CD4-positive, alpha-beta T cell (primary cell): ENCODE results near the gene USF2. TPM values are rescaled to one million over a fixed set of nuclear protein-coding genes. Genes with fewer than 3 reads are reported as not detected.

Source experiments
- ATAC-seq: fragments of 200-7000 bp; cut with Tn5 transposase; one replicate; pipeline ENCODE4 v1.10.0; 2022; ENCODE audit warnings: mild to moderate bottlenecking; ENCODE audit not compliant: poor library complexity
- CTCF ChIA-PET: fragments of 350-600 bp; sonication (Branson Sonifier 250); formaldehyde crosslinking; loops from one replicate; lab custom pipeline; 2021; ENCODE audit warnings: antibody characterized with exemption, inconsistent platforms; lab: Charles Lee
- POLR2A ChIA-PET: fragments of 350-600 bp; sonication (Branson Sonifier 250); formaldehyde crosslinking; loops from one replicate; lab custom pipeline; 2021; ENCODE audit warnings: antibody characterized with exemption, inconsistent platforms; lab: Charles Lee
- DNase-seq, 14 experiments: peaks; one replicate each; pipeline ENCODE4 v3.0.0-alpha.2; 2013 to 2020; ENCODE audit warnings: mixed read lengths in 2 of 14
- H3K27ac ChIP-seq, 2 donors: one replicate each; pipeline versions ENCODE4 v1.5.1 to v1.7.0; 2013; ENCODE audit warnings: low read length in 2 of 2, low read depth in 1 of 2, mild to moderate bottlenecking in 1 of 2
- H3K27me3 ChIP-seq, 2 experiments: 1 replicate in 1 of 2; 2 replicates in 1 of 2; pipeline versions ENCODE4 v1.6.1 to v1.7.0; 2013; ENCODE audit warnings: low read length in 2 of 2, control low read depth in 1 of 2, mild to moderate bottlenecking in 1 of 2, moderate library complexity in 1 of 2; ENCODE audit not compliant: insufficient read depth in 2 of 2, control insufficient read depth in 1 of 2
- H3K36me3 ChIP-seq: one replicate; pipeline ENCODE4 v1.6.1; 2013; ENCODE audit warnings: low read length, control low read depth; ENCODE audit not compliant: insufficient read depth
- H3K4me1 ChIP-seq: one replicate; pipeline ENCODE4 v1.6.1; 2013; ENCODE audit warnings: low read length, control low read depth; ENCODE audit not compliant: insufficient read depth
- H3K4me3 ChIP-seq: one replicate; pipeline ENCODE4 v1.5.1; 2013; ENCODE audit warnings: mild to moderate bottlenecking, low read length, moderate library complexity
- H3K9me3 ChIP-seq, 2 experiments: 1 replicate in 1 of 2; 2 replicates in 1 of 2; pipeline versions ENCODE4 v1.6.1 to v1.7.0; 2013; ENCODE audit warnings: low read length in 2 of 2, mild to moderate bottlenecking in 2 of 2, control low read depth in 1 of 2, moderate library complexity in 1 of 2; ENCODE audit not compliant: control insufficient read depth in 1 of 2, insufficient read depth in 1 of 2
- H3K27ac Mint-ChIP-seq: one replicate; pipeline ENCODE4 v1.8.0; 2020; ENCODE audit warnings: mixed read lengths
- H3K27me3 Mint-ChIP-seq: one replicate; pipeline ENCODE4 v1.8.0; 2021; ENCODE audit warnings: mixed read lengths
- H3K36me3 Mint-ChIP-seq: one replicate; pipeline ENCODE4 v1.8.0; 2021; ENCODE audit warnings: low read depth, mixed read lengths
- H3K4me1 Mint-ChIP-seq: one replicate; pipeline ENCODE4 v1.8.0; 2021; ENCODE audit warnings: low read depth, mixed read lengths
- H3K4me3 Mint-ChIP-seq: one replicate; pipeline ENCODE4 v1.8.0; 2020; ENCODE audit warnings: mild to moderate bottlenecking, mixed read lengths
- H3K9me3 Mint-ChIP-seq: one replicate; pipeline ENCODE4 v1.8.0; 2020; ENCODE audit warnings: mixed read lengths
- intact Hi-C, 2 experiments: fragments of 100-400 bp; cut with DNase I in 1 of 2; cut with micrococcal nuclease in 1 of 2; formaldehyde crosslinking; loops; one replicate each; pipeline versions ENCODE4 v1.15.1 to v1.9.0; 2023 to 2025; cut with DNase I, micrococcal nuclease
- total RNA-seq, 174 experiments: library from RNA in 2 of 174; stranded (reverse) in 2 of 174; gene quantifications; one replicate each; pipeline ENCODE4 v1.2.3 and lab custom pipeline; 2021 to 2026
- TF ChIP-seq, protein P1 (sequence below): fragments of 200-600 bp; IDR thresholded peaks from one replicate; pipeline ENCODE4 v1.8.0; 2022; ENCODE audit warnings: antibody characterized with exemption, mild to moderate bottlenecking

USF2 gene
- total RNA-seq, 2 experiments from 2014 or later = 335 to 344 TPM

GRCh38 chr19:35260694-35261304, 8.0 kb upstream of the USF2 start:
- H3K27ac Mint-ChIP-seq = peak overlapping the region; percentile 27
- H3K27me3 Mint-ChIP-seq = no peaks in the 10 kb centered on the region
- no peak overlapping the region for H3K4me3 Mint-ChIP-seq
- peaks cover 30% of the 10 kb centered on the region for H3K4me1 ChIP-seq
- peaks cover 8% of the 10 kb centered on the region for H3K36me3 ChIP-seq
- H3K36me3 Mint-ChIP-seq = peaks cover 14% of the 10 kb centered on the region
- ATAC-seq (no peak), DNase-seq (peak in 1 of 14 experiments; percentile 32)
- no peak overlapping the region for H3K4me3 ChIP-seq
- H3K9me3 ChIP-seq = no peaks in the 10 kb centered on the region
- peaks cover 29% of the 10 kb centered on the region for H3K4me1 Mint-ChIP-seq
- H3K27me3 ChIP-seq = no peaks in the 10 kb centered on the region
- TF ChIP-seq, protein P1, sequence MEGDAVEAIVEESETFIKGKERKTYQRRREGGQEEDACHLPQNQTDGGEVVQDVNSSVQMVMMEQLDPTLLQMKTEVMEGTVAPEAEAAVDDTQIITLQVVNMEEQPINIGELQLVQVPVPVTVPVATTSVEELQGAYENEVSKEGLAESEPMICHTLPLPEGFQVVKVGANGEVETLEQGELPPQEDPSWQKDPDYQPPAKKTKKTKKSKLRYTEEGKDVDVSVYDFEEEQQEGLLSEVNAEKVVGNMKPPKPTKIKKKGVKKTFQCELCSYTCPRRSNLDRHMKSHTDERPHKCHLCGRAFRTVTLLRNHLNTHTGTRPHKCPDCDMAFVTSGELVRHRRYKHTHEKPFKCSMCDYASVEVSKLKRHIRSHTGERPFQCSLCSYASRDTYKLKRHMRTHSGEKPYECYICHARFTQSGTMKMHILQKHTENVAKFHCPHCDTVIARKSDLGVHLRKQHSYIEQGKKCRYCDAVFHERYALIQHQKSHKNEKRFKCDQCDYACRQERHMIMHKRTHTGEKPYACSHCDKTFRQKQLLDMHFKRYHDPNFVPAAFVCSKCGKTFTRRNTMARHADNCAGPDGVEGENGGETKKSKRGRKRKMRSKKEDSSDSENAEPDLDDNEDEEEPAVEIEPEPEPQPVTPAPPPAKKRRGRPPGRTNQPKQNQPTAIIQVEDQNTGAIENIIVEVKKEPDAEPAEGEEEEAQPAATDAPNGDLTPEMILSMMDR = no peak
- intact Hi-C loops = loop anchor here (10.0 kb wide), 2 partner anchors 46 to 454 kb away; partner anchors contain the start of gene KMT2B (in 1 of the 2)
- CTCF ChIA-PET = interaction anchor here (1.4 kb wide), 1 partner anchor 107 kb away, joined by 4 read pairs; the partner anchor contains the start of gene FXYD5
- H3K27ac ChIP-seq = no peak overlapping the region
- H3K9me3 Mint-ChIP-seq = no peaks in the 10 kb centered on the region
- POLR2A ChIA-PET = interaction anchor here (1.0 to 1.1 kb wide), 2 partner anchors 49 to 50 kb away, joined by 3 read pairs; no protein-coding TSS in a partner anchor

DNA sequence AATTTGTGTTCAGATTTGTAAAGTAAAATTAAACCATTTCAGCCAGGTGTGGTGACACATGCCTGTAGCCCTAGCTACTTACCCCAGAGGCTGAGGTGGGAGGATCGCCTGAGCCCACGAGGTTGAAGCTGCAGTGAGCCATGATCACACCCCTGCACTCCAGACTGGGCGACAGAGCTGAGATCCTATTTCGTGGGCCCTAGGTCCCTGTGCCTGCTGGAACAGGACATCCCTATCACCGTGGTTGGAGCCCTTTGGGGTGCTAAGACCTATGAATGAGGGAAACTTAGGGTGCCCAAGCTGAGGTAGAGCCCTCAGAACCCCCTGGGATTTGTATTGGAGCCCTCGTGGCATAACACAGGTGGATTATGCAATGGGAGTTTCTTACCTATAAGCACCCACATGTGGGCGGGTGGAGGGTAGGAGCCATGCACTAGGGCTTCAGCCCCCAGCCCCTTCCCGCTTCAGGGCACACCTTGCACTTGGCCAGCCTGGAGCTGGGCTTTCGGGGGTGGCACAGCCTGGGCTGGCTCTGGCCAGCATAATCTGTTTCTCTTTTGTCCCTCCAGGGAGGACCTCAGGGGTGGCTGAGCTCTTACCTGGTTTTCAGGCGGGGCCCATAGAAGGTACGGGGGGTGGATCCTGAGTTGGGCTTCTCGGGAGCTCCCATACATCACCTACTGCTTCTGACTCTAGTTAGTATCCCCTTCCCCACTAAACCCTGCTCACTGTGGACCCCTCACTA, 7.2 kb upstream of the USF2 start:
- H3K27ac ChIP-seq = no peak overlapping the region
- H3K4me1 Mint-ChIP-seq = peaks cover 34% of the 10 kb centered on the region
- H3K4me1 ChIP-seq = peaks cover 37% of the 10 kb centered on the region
- TF ChIP-seq, protein P1 = no peak
- no peaks in the 10 kb centered on the region for H3K27me3 Mint-ChIP-seq
- H3K4me3 ChIP-seq = no peak overlapping the region
- intact Hi-C loops = loop anchor here (10.0 kb wide), 2 partner anchors 47 to 453 kb away; partner anchors contain the start of gene KMT2B (in 1 of the 2)
- peaks cover 12% of the 10 kb centered on the region for H3K36me3 ChIP-seq
- ChIA-PET POLR2A (interaction anchor here (1.0 to 1.1 kb wide), 2 partner anchors 49 to 50 kb away, joined by 3 read pairs; no protein-coding TSS in a partner anchor), CTCF (no interaction called here)
- no peaks in the 10 kb centered on the region for H3K9me3 ChIP-seq
- H3K36me3 Mint-ChIP-seq = peaks cover 21% of the 10 kb centered on the region
- DNase-seq = peak in 1 of 14 experiments; percentile 31
- no peak overlapping the region for H3K4me3 Mint-ChIP-seq
- ATAC-seq = no peak
- H3K27me3 ChIP-seq = no peaks in the 10 kb centered on the region
- H3K27ac Mint-ChIP-seq = peak overlapping the region; percentile 27
- no peaks in the 10 kb centered on the region for H3K9me3 Mint-ChIP-seq

- Mint-ChIP-seq H3K4me1 (peaks cover 29% of the 10 kb centered on the region), H3K36me3 (peaks cover 24% of the 10 kb centered on the region), H3K27ac (no peak overlapping the region), H3K27me3 (no peaks in the 10 kb centered on the region), H3K9me3 (no peaks in the 10 kb centered on the region), H3K4me3 (no peak overlapping the region)
- ChIA-PET POLR2A (no interaction called here), CTCF (no interaction called here)
- DNase-seq (peak in 1 of 14 experiments; percentile 33), ATAC-seq (no peak)
- Histone ChIP-seq H3K4me3 (no peak overlapping the region), H3K9me3 (no peaks in the 10 kb centered on the region), H3K36me3 (peaks cover 14% of the 10 kb centered on the region), H3K4me1 (peaks cover 41% of the 10 kb centered on the region), H3K27me3 (no peaks in the 10 kb centered on the region), H3K27ac (no peak overlapping the region)
- intact Hi-C loops = loop anchor here (10.0 kb wide), 2 partner anchors 47 to 453 kb away; partner anchors contain the start of gene KMT2B (in 1 of the 2)
- TF ChIP-seq, protein P1 = no peak
These were observed 6.5 kb upstream of the USF2 start for GRCh38 chr19:35262101-35262761.
